AG09319 (cell line): Measurements from ENCODE around the gene HLCS.
"Not testable (repeated sequence)": the region's sequence is repeated elsewhere in the genome, so short reads cannot be mapped to it uniquely, and the experiment has no call there.

Experiments
- DNase-seq: peaks from one replicate; pipeline ENCODE4 v3.0.0-alpha.2; 2010; ENCODE audit warnings: low read depth; ENCODE audit errors: extremely low read depth
- TF ChIP-seq, protein P1 (sequence below): IDR thresholded peaks from 2 replicates; pipeline ENCODE4 v1.5.1; 2011; ENCODE audit warnings: low read depth, mild to moderate bottlenecking, inconsistent platforms, low read length, moderate library complexity

HLCS gene

DNA sequence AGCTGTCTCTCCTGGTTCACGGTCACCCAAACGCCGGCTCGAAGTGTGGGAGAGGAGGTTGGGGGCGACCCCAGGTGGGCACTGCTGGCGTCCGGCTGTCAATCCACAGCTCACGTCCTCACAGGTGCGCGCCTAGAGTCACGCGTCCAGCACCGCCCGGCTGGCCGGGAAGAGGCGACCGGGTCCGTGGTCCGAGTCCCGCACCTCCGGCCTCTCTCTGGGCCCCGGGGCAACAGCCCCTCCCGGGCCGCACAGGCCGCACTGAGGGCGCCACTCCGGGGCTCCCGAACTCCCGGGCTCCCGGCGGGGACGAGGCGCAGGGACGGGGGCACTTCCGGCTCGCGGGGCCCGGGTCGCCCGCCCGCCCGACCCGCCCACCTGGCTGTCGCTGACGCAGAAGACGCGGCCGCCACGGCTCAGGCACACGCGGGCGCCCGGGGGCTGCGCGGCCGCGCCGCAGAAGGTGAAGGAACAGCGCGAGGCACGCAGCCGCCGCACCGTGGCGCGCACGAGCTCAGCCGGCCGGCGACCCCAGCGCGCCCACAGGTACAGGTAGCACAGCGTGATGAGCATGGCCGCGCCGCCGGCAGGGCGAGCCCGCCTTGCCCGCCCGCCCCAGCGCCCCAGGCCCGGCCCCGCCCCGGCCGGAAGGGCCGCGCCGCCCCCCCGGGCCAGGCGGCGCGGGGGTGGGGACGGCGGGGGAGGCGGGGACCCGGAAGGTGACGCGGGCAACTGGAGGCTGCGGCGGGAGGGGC lies at the start of gene HLCS:
TSS of gene HLCS (minus strand) at position 604 of the 755 bp plus-strand sequence. CDS start at position 573, 31 bp downstream.
- no peak for DNase-seq
- TF ChIP-seq, protein P1, sequence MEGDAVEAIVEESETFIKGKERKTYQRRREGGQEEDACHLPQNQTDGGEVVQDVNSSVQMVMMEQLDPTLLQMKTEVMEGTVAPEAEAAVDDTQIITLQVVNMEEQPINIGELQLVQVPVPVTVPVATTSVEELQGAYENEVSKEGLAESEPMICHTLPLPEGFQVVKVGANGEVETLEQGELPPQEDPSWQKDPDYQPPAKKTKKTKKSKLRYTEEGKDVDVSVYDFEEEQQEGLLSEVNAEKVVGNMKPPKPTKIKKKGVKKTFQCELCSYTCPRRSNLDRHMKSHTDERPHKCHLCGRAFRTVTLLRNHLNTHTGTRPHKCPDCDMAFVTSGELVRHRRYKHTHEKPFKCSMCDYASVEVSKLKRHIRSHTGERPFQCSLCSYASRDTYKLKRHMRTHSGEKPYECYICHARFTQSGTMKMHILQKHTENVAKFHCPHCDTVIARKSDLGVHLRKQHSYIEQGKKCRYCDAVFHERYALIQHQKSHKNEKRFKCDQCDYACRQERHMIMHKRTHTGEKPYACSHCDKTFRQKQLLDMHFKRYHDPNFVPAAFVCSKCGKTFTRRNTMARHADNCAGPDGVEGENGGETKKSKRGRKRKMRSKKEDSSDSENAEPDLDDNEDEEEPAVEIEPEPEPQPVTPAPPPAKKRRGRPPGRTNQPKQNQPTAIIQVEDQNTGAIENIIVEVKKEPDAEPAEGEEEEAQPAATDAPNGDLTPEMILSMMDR, result peak; percentile 1; the same call in 1 of the 2 replicates

- DNase-seq, result peak; percentile 48
These were observed 43.4 kb upstream of the HLCS start for GRCh38 chr21:37009740-37010341.

GRCh38 chr21:37008724-37009123 lies 42.3 kb upstream of the HLCS start:
- DNase-seq, result no peak
- TF ChIP-seq, protein P1, result no peak

More at GRCh38 chr21:37009740-37010341, 43.4 kb upstream of the HLCS start:
- TF ChIP-seq, protein P1, result peak; percentile 87

DNA sequence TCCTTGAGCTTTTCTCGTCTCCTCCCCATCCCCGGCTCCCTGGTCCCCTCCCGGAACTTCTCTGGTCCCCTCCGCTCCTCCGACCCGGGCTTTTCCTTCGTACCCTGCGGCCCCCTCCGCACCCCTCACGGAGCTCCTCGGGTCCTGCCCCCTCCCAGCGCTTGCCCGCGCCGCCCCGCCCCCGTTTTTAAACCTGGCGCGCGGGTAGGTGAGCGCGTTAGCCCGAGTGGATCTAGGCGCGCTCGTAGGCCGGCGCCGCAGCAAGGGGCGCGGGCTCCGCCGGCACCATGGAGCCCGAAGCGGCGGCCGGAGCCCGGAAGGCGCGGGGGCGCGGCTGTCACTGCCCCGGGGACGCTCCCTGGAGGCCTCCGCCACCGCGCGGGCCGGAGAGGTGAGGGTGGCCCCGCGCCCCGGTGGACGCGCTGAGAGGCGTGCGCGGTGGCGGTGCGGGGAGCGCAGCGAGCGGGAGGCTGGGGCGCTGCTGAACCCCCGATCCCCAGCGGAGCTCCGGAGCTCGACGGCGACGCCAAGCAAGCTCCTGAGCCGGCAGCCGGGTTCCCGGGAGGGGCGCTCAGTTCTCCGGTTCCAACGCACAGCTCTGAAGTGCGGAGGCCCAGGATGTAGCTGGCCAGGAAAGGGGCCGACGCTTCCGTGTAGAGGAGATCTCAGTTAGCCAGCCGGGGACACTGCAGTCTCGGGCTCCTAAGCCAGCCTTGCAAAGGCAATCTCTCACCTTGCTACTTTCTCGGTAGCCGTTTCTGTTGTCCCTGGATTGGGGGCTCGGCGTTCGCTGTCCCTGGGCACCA lies 40.2 kb upstream of the HLCS start, which contains the start of gene RIPPLY3:
TSS of gene RIPPLY3 (plus strand) at position 217 of the 806 bp plus-strand sequence. CDS start at position 288, 71 bp downstream.
- TF ChIP-seq, protein P1, result no peak
- DNase-seq, result no peak

DNA sequence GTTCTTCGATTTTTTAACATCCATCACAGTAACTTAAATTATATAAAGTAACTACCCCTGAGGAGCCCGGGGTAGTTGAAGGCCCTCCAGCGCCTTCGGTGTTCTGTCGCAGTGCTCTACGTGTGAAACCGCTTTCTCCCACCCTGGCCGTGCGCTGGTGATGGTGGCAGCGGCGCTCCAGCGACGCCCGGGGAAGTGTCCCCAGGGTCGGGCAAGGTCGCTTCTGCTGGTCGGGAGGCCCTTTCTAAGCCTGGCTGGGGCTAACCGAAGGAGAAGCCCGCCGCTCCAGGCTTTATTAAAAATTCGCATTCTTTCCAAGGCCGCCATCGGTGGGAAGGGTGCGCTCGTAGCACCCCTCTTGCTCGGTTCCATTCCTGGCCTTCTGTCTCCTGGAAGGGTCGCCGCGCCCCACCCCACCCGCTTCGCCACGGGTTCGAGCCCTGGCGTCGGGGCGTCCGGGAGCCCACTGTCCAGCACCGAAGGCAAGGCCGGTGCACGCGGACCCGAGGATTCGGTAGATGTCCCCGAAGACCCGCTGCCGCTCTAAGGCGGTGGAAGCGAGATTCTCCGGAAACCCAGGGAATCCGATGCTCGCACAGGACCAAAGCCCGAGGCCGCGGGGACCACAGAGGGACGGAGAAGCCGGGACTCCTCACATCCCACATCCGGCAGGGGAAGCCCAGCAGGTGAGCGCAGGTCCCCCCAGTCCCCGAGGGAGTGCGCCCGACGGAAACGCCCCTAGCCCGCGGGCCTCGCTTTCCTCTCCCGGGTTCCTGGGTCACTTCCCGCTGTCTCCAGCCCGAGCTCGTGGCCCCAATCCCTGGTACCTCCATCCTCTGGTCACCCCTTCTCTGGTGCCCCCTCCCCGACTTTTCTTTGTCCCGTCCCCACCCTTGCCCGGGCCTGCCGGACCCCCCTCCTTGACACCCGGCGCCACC lies 39.3 kb upstream of the HLCS start:
- TF ChIP-seq, protein P1, result no peak
- DNase-seq, result no peak

GRCh38 chr21:37003917-37004316 lies 37.4 kb upstream of the HLCS start:
- DNase-seq, result not testable (repeated sequence)

GRCh38 chr21:37002851-37003250 lies 36.4 kb upstream of the HLCS start:
- DNase-seq, result not testable (repeated sequence)
